Lower leg skin (tissue), 3 donors: ENCODE measurements around the gene ANKDD1B.

Source experiments
- POLR2A ChIP-seq, 2 donors: fragments of 450-650 bp; IDR thresholded peaks; one replicate each; pipeline ENCODE4 v1.6.1; 2016 to 2017; ENCODE audit warnings: antibody characterized with exemption in 2 of 2, mild to moderate bottlenecking in 1 of 2, moderate library complexity in 1 of 2
- TF ChIP-seq, protein P1 (sequence below), 3 donors: fragments of 450-650 bp; IDR thresholded peaks; one replicate each; pipeline ENCODE4 v1.5.1; 2016; ENCODE audit warnings: antibody characterized with exemption in 3 of 3, mild to moderate bottlenecking in 3 of 3, moderate library complexity in 2 of 3

DNA sequence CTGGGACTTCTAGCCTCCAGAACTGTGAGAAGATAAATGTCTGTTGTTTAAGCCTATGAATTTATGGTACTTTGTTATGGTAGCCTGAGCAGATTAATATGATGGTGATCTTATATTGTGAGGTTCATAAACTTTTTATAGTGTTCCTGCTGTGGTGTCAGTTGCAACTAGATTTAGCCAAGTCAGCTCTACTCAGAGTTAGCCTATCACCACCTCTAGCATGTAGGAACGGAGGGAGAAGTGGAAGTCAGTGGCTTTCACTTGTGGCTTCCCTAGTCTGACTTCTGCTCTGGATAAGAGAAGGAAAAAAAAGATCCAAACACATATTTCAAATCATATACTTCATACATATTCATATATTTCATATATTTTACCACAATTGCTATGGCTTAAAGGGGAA is 99.4 kb downstream of the ANKDD1B start:
- TF ChIP-seq, protein P1, sequence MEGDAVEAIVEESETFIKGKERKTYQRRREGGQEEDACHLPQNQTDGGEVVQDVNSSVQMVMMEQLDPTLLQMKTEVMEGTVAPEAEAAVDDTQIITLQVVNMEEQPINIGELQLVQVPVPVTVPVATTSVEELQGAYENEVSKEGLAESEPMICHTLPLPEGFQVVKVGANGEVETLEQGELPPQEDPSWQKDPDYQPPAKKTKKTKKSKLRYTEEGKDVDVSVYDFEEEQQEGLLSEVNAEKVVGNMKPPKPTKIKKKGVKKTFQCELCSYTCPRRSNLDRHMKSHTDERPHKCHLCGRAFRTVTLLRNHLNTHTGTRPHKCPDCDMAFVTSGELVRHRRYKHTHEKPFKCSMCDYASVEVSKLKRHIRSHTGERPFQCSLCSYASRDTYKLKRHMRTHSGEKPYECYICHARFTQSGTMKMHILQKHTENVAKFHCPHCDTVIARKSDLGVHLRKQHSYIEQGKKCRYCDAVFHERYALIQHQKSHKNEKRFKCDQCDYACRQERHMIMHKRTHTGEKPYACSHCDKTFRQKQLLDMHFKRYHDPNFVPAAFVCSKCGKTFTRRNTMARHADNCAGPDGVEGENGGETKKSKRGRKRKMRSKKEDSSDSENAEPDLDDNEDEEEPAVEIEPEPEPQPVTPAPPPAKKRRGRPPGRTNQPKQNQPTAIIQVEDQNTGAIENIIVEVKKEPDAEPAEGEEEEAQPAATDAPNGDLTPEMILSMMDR (IDR thresholded peaks at IDR 0.05): no peak
- no peak for TF ChIP-seq POLR2A (IDR thresholded peaks at IDR 0.05)
